Measurements from ENCODE around the gene SLC49A3. TPM values are rescaled to one million over a fixed set of nuclear protein-coding genes. Genes with fewer than 3 reads are reported as not detected.

The SLC49A3 gene
- total and polyA plus RNA-seq, 2 of the 8 experiments (the other 6 are each of a cell fraction or from before 2014, with no cell fraction given) = 5.0 to 8.8 TPM

- TF ChIP-seq, protein P1, sequence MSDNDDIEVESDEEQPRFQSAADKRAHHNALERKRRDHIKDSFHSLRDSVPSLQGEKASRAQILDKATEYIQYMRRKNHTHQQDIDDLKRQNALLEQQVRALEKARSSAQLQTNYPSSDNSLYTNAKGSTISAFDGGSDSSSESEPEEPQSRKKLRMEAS (IDR thresholded peaks at IDR 0.05) = no peak
- no peak for TF ChIP-seq SIX5 (IDR thresholded peaks at IDR 0.05; ENCODE audit: low read depth, low read length)
- no peak for TF ChIP-seq EGR1 (IDR thresholded peaks at IDR 0.05; ENCODE audit: borderline replicate concordance, low read depth, low read length)
- TF ChIP-seq SIRT6 (IDR thresholded peaks at IDR 0.05; ENCODE audit: low read length) = no peak
- no peak for TF ChIP-seq ATF3 (IDR thresholded peaks at IDR 0.05; ENCODE audit: insufficient read depth, low read depth, low read length)
- TF ChIP-seq JUN (IDR thresholded peaks at IDR 0.05; ENCODE audit: low read depth, low read length) = no peak
- no peak for TF ChIP-seq JUND (IDR thresholded peaks at IDR 0.05; ENCODE audit: low read length)
- TF ChIP-seq BCL11A (IDR thresholded peaks at IDR 0.05; ENCODE audit: low read depth in 2 of 2, low read length in 2 of 2) = no peak
- no peak for TF ChIP-seq HDAC6 (IDR thresholded peaks at IDR 0.05; ENCODE audit: low read depth, low read length)
- TF ChIP-seq CTBP2 (IDR thresholded peaks at IDR 0.05; ENCODE audit: borderline replicate concordance, insufficient read depth, insufficient read length, low read length) = no peak
Measured at GRCh38 chr4:718460-718859, 29.5 kb upstream of the SLC49A3 start.

More at GRCh38 chr4:718460-718859, 29.5 kb upstream of the SLC49A3 start:
- no peak overlapping the region for H3K56ac ChIP-seq (replicated peaks; ENCODE audit: insufficient read length, low read depth, low read length)
- FAIRE-seq (no peak), DNase-seq (ENCODE audit: low read depth in 1 of 2, low spot score in 2 of 2) (no peak)
- ChIA-PET POLR2A (ENCODE audit: partially characterized antibody) (interaction anchor here (0.6 kb wide), 2 partner anchors 27 to 34 kb away, joined by 3 to 4 read pairs; no protein-coding TSS in a partner anchor), CTCF (ENCODE audit: partially characterized antibody) (interaction anchor here (1.8 to 2.8 kb wide), 2 partner anchors 24 to 34 kb away, joined by 7 to 16 read pairs; no protein-coding TSS in a partner anchor)
- no peaks in the 10 kb centered on the region for H3K27me3 ChIP-seq (replicated peaks in 1 of 4; ENCODE audit: control insufficient read depth in 3 of 4, extremely low read depth in 1 of 4, insufficient read depth in 3 of 4, low read length in 3 of 4)
- H4K5ac ChIP-seq (ENCODE audit: insufficient read length, low read depth, low read length) = no peak overlapping the region
- no peak overlapping the region for H3K18ac ChIP-seq (ENCODE audit: extremely low read depth, low read length)
- H2BK12ac ChIP-seq (ENCODE audit: low read depth, low read length) = no peak overlapping the region
- no peaks in the 10 kb centered on the region for H3K4me1 ChIP-seq (replicated peaks in 1 of 4; ENCODE audit: control insufficient read depth in 3 of 4, insufficient read depth in 4 of 4, low read length in 3 of 4)
- H2BK5ac ChIP-seq (ENCODE audit: low read depth, low read length) = no peak overlapping the region
- H3K4ac ChIP-seq (replicated peaks; ENCODE audit: insufficient read length, low read depth, low read length) = no peak overlapping the region
- no peak overlapping the region for H3K23ac ChIP-seq (ENCODE audit: insufficient read length)
- no peak overlapping the region for H2BK20ac ChIP-seq (ENCODE audit: low read length)
- H3K36me3 ChIP-seq (ENCODE audit: control insufficient read depth in 2 of 4, insufficient read depth in 4 of 4, low read length in 3 of 4) = peaks cover 0 to 9% (median 0%) of the 10 kb centered on the region in 4 experiments; a peak in 2 of 8 replicates
- H4K91ac ChIP-seq (replicated peaks; ENCODE audit: insufficient read length, low read length) = no peak overlapping the region
- H3K27ac ChIP-seq (ENCODE audit: low read depth, low read length) = no peak overlapping the region
- H2AK5ac ChIP-seq (ENCODE audit: low read depth, low read length) = no peak overlapping the region
- H4K20me1 ChIP-seq (replicated peaks in 1 of 2; ENCODE audit: control insufficient read depth in 1 of 2, insufficient read depth in 2 of 2, low read length in 2 of 2) = peaks cover 25 to 49% of the 10 kb centered on the region in 2 experiments
- no peak overlapping the region for H2BK120ac ChIP-seq (replicated peaks; ENCODE audit: low read depth, low read length)
- no peak overlapping the region for H3K4me2 ChIP-seq (ENCODE audit: insufficient read depth in 1 of 2, low read depth in 2 of 2, low read length in 2 of 2)
- H4K8ac ChIP-seq (ENCODE audit: extremely low read depth, insufficient read depth, low read length) = peak overlapping the region; percentile 25; the same call in 1 of the 2 replicates
- H3K23me2 ChIP-seq (ENCODE audit: low read depth, low read length) = no peaks in the 10 kb centered on the region
- H3K4me3 ChIP-seq (ENCODE audit: extremely low read depth in 1 of 4, insufficient read depth in 2 of 4, low read depth in 3 of 4, low read length in 4 of 4) = no peak overlapping the region
- WGBS, 2 experiments (ENCODE audit: extremely low coverage in 1 of 2, insufficient coverage in 1 of 2, insufficient read length in 1 of 2, insufficient replicate concordance in 2 of 2, low coverage in 1 of 2, low lambda C conversion rate in 2 of 2, missing lambda C conversion rate in 1 of 2) = 94% methylated on average over 8 of the region's 8 CpGs; no CpG with 5 or more reads in 1 of the 2 experiments
- H3K79me2 ChIP-seq (ENCODE audit: control insufficient read depth in 1 of 2, insufficient read depth in 2 of 2, low read length in 2 of 2) = peaks cover 1 to 80% of the 10 kb centered on the region in 2 experiments; a peak in 3 of 4 replicates
- no peak overlapping the region for H2AFZ ChIP-seq (ENCODE audit: low read length)
- H3K9me3 ChIP-seq (ENCODE audit: insufficient read depth in 2 of 2, low read depth in 1 of 2, low read length in 1 of 2) = no peaks in the 10 kb centered on the region
- peaks cover 37% of the 10 kb centered on the region for H3K79me1 ChIP-seq (ENCODE audit: low read depth, low read length)
- no peak overlapping the region for H3K14ac ChIP-seq (ENCODE audit: insufficient read length)
- H3K9ac ChIP-seq (replicated peaks in 1 of 4; ENCODE audit: extremely low read depth in 1 of 4, low read depth in 3 of 4, low read length in 3 of 4) = peak overlapping the region in 1 of 4 experiments; percentile 15; a peak in 1 of 7 replicates
- H2BK15ac ChIP-seq (ENCODE audit: low read length) = no peak overlapping the region

All from H1 (cell line).